ENCODE measurements around the gene CCL25.
A peak's percentile ranks its signal among the peaks of the same experiment; 100 is the strongest.

The CCL25 gene

GRCh38 chr19:8065875-8066261, 13.3 kb downstream of the CCL25 start:
- no peak for DNase-seq (ENCODE audit: low spot score)
- no peak for TF ChIP-seq CTCF (IDR thresholded peaks at IDR 0.05; ENCODE audit: extremely low read depth, missing control alignments)

DNA sequence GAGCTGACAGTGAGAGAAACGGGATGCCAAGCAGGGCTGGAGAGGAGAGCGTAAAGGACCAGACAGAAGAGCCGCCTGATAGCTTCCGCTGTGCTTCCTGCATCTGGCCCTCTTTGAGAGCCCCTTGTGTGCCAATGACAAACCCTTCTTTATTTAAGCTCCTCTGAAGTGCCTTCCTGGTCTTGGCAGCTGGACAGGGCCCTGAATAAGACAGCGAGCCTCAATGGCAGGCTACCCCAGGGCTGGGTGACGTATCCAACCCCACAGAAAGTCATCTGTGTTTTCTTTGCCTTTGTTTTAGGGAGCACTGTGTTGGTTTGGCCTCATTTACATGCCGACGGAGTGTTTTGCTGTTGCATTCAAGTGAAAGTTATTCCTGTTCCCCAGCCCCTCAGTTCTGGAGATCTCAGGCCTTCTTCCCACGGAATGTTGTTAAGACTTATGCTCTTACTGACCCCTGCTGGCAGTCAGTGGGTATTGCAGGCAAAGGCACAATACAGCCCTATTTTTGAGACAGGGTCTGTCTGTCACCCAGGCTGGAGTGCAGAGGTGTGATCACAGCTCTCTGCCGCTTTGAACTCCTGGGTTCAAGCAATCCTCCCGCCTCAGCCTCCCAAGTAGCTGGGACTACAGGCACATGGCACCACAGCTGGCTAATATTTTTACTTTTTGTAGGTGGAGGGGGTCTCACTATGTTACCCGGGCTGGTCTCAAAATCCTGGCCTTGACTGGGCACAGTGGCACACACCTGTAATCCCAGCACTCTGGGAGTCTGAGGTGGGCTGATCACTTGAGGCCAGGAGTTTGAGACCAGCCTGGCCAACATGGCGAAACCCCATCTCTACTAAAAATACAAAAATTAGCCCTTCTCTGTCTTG, 16.8 kb downstream of the CCL25 start:
- TF ChIP-seq CTCF (IDR thresholded peaks at IDR 0.05; ENCODE audit: extremely low read depth, missing control alignments): peak; percentile 44
- no peak for DNase-seq (ENCODE audit: low spot score)

GRCh38 chr19:8071912-8072311, 19.4 kb downstream of the CCL25 start:
- no peak for DNase-seq (ENCODE audit: low spot score)
- TF ChIP-seq CTCF (IDR thresholded peaks at IDR 0.05; ENCODE audit: extremely low read depth, missing control alignments): no peak

- TF ChIP-seq CTCF (IDR thresholded peaks at IDR 0.05; ENCODE audit: extremely low read depth, missing control alignments): no peak
- DNase-seq (ENCODE audit: low spot score): no peak
These were observed 21.9 kb downstream of the CCL25 start for GRCh38 chr19:8074501-8074900.

DNA sequence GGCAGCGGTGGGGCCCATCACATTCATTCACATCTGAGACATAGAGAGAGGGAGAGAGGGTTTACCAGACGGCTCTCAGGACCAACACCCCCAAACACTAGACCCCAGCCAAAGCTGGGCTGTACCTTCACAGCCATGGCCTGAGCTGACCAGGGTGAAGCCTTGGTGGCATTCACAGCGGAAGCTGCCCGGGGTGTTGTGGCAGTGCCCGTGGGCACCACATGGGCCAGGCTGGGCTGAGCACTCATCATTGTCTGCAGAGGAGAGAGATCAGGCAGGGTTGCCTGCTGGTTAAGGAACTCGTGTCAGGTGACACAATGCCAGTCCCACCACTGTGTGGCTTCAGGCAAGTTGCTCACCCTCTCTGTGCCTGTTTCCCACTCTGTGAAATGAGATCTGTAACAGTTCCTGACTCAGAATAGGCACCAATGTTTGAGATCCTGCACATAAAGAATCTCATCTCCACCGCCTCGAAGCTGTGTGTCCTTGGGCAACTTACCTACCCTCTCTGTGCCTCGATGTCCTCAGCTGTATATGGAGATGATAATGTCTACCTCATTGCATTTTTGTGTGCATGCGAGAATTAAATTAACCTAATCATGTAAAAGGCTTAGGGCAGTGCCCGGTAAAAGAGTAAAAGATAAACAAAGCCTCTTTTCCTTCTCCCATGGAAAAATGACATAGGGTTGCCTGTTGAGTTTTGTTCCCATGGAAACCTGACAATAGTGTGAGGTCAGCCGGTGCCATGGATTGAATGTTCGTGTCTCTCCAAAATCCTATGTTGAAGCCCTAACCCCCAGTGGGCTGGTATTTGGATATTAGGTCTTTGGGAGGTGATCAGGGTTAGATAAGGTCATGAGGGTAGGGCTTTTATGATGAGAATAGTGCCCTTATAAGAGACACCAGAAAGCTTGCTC, 22.9 kb downstream of the CCL25 start:
- TF ChIP-seq CTCF (IDR thresholded peaks at IDR 0.05; ENCODE audit: extremely low read depth, missing control alignments): no peak
- no peak for DNase-seq (ENCODE audit: low spot score)

DNA sequence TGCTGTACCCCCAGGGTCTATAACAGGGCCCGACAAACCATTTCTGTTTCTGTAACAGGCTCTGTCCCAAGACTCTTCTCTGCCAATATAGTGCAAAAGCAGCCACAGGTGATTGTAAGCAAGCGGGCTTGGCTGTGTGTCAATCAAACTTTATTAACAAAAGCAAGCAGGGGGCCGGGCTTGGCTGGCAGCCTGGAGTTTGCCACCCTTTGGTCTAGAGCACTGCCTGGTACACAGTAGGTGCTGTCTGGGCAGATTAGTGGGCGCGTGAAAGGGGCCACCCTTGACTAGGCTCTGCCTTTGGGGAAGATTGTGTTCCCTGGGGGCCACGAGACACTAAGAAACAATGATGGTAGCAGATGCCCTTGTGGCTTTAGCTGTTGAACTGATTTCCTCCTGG, 27.4 kb downstream of the CCL25 start:
- TF ChIP-seq CTCF (IDR thresholded peaks at IDR 0.05; ENCODE audit: extremely low read depth, missing control alignments): no peak
- no peak for DNase-seq (ENCODE audit: low spot score)

DNA sequence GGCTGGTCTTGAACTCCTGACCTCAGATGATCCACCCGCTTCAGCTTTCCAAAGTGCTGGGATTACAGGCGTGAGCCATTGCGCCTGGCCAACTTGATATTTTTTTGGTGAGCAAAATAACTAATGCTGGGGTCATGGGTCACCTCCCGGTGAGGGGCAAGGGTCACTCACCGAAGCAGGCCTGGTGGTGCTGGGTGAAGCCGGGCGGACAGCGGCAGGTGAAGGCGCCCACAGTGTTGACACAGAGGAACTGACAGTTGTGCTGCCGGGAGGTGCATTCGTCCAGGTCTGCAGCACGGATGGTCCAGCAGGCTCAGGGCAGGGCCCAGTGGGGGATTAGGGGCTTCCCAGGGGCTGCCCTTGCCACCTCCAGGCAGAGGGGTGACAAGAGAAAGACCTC, 28.3 kb downstream of the CCL25 start:
- DNase-seq (ENCODE audit: low spot score): no peak
- TF ChIP-seq CTCF (IDR thresholded peaks at IDR 0.05; ENCODE audit: extremely low read depth, missing control alignments): no peak
